Measurements from ENCODE around the gene CELSR1.

GRCh38 chr22:46447906-46448305, 89.5 kb downstream of the CELSR1 start:
- TF ChIP-seq POLR2A (IDR thresholded peaks at IDR 0.05; ENCODE audit: borderline replicate concordance, extremely low read depth, insufficient read depth, insufficient read length) (no peak), CTCF (IDR thresholded peaks at IDR 0.05 in 2 of 3, conservative IDR thresholded peaks at IDR 0.05 in 1 of 3; ENCODE audit: borderline replicate concordance in 1 of 3, insufficient read depth in 1 of 3, low read depth in 2 of 3, low read length in 2 of 3) (no peak)
